ENCODE data around the gene AGPS. TPM values are rescaled to one million over a fixed set of nuclear protein-coding genes. Genes with fewer than 3 reads are reported as not detected.
A peak's percentile ranks its signal among the peaks of the same experiment; 100 is the strongest.
"Not testable (repeated sequence)": the region's sequence is repeated elsewhere in the genome, so short reads cannot be mapped to it uniquely, and the experiment has no call there.

Gene AGPS
- total RNA-seq, 2 donors from 2014 or later: 54.3 to 62.2 TPM

DNA sequence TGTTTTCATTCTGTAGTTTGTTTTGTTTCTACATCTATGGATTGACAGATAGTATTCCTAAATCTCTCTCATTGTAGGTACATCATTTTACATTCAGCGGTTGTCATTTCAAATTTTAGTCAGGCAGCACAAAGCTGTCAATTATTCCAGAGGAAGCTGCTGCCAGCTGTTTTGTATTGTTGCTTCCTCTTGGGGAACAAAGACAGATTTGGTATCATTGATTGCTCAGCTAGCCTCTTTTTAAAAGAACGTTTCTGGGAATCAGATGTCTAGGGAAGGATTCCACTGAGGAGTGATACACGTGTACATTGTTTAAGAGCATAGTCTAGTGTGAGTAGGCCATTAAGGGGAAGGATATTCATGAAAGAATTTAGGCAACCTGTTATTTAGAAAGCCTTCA is 145.8 kb downstream of the AGPS start:
- Mint-ChIP-seq H3K4me3 (no peak overlapping the region), H3K27ac (no peak overlapping the region), H3K9me3 (no peaks in the 10 kb centered on the region), H3K27me3 (no peaks in the 10 kb centered on the region), H3K36me3 (no peaks in the 10 kb centered on the region), H3K4me1 (ENCODE audit: low read depth in 2 of 2) (no peaks in the 10 kb centered on the region)
- DNase-seq (ENCODE audit: low spot score) (no peak), ATAC-seq (no peak)

GRCh38 chr2:177540283-177540682 is 147.7 kb downstream of the AGPS start:
- Mint-ChIP-seq H3K27me3 (no peaks in the 10 kb centered on the region), H3K4me3 (no peak overlapping the region), H3K9me3 (no peaks in the 10 kb centered on the region), H3K36me3 (no peaks in the 10 kb centered on the region), H3K4me1 (ENCODE audit: low read depth in 2 of 2) (no peaks in the 10 kb centered on the region), H3K27ac (no peak overlapping the region)
- no peak for ATAC-seq
- no peak for DNase-seq (ENCODE audit: low spot score)

- Mint-ChIP-seq H3K4me1 (ENCODE audit: low read depth in 2 of 2) (no peaks in the 10 kb centered on the region), H3K27ac (no peak overlapping the region), H3K27me3 (no peaks in the 10 kb centered on the region), H3K9me3 (no peaks in the 10 kb centered on the region), H3K4me3 (no peak overlapping the region), H3K36me3 (no peaks in the 10 kb centered on the region)
- DNase-seq (ENCODE audit: low spot score): no peak
- ATAC-seq: no peak
These were observed 148.9 kb downstream of the AGPS start for GRCh38 chr2:177541258-177541991.

- Mint-ChIP-seq H3K27me3 (no peaks in the 10 kb centered on the region), H3K9me3 (no peaks in the 10 kb centered on the region), H3K4me1 (ENCODE audit: low read depth in 2 of 2) (peaks cover 0 to 3% of the 10 kb centered on the region in 2 donors), H3K4me3 (no peak overlapping the region), H3K27ac (no peak overlapping the region), H3K36me3 (no peaks in the 10 kb centered on the region)
- ATAC-seq: no peak
- DNase-seq (ENCODE audit: low spot score): no peak
These were observed 149.8 kb downstream of the AGPS start for GRCh38 chr2:177542396-177542795.

DNA sequence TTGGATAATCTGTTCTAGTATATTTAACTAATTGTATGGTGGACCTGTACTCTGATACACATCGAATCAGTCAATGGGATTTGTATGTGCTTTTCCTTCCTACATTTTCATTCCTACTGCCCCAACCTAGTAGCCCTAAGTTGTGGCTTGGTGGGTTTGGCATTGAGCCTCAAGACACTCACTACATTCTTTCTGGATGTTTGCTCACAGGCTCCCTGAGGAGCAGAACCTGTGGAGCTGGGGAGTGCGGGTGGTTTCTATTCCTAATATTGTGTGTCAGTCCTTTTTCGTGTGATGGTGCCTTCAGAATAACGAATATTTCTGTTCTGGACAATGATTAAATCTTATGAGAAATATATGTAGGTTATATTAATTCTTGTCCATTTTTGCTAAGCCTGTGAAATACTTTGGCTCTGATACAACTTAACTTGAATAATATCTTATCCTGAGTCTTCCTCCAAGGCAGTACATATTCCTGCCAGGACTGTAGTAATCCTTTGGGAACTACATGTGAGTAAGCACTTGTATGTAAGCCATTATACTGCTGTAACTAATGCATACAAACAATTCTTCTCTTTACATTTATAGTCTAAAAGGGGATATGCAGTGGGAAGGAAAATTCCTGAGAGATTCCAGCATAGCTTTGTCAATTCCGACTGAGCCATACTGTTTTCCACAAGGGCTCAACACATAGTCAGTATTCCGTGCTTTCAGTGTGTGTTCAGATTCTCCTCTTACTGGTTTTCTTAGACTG is 150.6 kb downstream of the AGPS start:
- ATAC-seq (no peak), DNase-seq (ENCODE audit: low spot score) (no peak)
- Mint-ChIP-seq H3K4me1 (ENCODE audit: low read depth in 2 of 2) (peaks cover 0 to 3% of the 10 kb centered on the region in 2 donors), H3K9me3 (no peaks in the 10 kb centered on the region), H3K27ac (no peak overlapping the region), H3K4me3 (no peak overlapping the region), H3K36me3 (no peaks in the 10 kb centered on the region), H3K27me3 (no peaks in the 10 kb centered on the region)

DNA sequence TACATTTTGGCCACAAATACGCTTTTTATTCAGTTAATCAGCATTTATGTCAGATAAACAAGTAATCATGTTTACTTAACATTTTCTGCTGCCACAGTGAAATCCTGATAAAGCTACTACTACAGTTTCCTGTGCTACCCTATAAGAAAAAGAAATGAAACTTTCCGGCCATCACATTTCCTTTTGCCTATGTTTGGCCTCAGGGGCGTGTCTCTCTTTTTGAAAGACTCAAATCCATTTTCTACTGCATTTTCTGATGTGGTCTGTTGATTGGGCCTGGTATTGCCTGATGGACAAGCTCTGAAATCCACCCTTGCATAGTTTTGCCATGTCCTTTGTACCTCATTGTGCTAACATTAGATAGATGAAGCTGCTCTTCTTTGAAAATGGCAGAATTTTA is 152.6 kb downstream of the AGPS start:
- Mint-ChIP-seq H3K36me3 (no peaks in the 10 kb centered on the region), H3K27me3 (no peaks in the 10 kb centered on the region), H3K27ac (no peak overlapping the region), H3K9me3 (no peaks in the 10 kb centered on the region), H3K4me3 (no peak overlapping the region), H3K4me1 (ENCODE audit: low read depth in 2 of 2) (peaks cover 0 to 3% of the 10 kb centered on the region in 2 donors)
- ATAC-seq (no peak), DNase-seq (ENCODE audit: low spot score) (no peak)

DNA sequence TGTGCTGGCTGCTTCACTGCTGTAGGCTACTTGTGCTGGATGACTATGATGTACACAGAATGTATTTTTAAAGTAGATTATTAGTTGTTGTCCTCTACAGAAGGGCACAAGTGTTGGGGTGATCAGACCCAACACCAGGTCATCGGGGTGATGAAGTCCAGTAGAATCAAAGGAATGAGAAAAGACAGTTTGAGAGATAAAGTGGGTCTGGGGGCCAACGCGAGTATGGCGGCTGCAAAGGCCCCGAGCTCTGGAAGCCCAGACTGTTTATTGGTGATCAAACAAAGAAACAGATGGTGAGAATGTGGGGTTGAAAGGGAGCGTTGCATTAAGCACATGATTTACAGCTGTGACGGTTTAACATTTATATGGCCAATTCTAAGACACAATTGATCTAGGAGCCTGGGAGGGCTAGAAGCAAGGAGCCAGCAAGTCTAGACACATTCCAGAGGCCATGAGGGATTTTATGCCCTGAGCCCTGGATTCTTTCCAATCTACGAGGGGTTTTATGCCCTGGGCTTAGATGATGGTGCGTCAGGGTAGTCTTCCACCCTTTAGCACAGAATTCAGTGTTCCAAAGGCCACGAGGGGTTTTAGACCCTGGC is 153.5 kb downstream of the AGPS start:
- H3K4me3 Mint-ChIP-seq: no peak overlapping the region
- ATAC-seq (no peak), DNase-seq (ENCODE audit: low spot score) (no peak)
- H3K27ac Mint-ChIP-seq: no peak overlapping the region
- no peaks in the 10 kb centered on the region for H3K9me3 Mint-ChIP-seq
- no peaks in the 10 kb centered on the region for H3K36me3 Mint-ChIP-seq
- H3K27me3 Mint-ChIP-seq: no peaks in the 10 kb centered on the region
- peaks cover 0 to 3% of the 10 kb centered on the region in 2 donors for H3K4me1 Mint-ChIP-seq (ENCODE audit: low read depth in 2 of 2)

- peaks cover 0 to 3% of the 10 kb centered on the region in 2 donors for H3K4me1 Mint-ChIP-seq (ENCODE audit: low read depth in 2 of 2)
- DNase-seq (ENCODE audit: low spot score) (no peak), ATAC-seq (peak in 1 of 2 donors; percentile 79)
- no peak overlapping the region for H3K27ac Mint-ChIP-seq
- H3K36me3 Mint-ChIP-seq: no peaks in the 10 kb centered on the region
- no peaks in the 10 kb centered on the region for H3K9me3 Mint-ChIP-seq
- H3K4me3 Mint-ChIP-seq: no peak overlapping the region
- H3K27me3 Mint-ChIP-seq: no peaks in the 10 kb centered on the region
These were observed 154.5 kb downstream of the AGPS start for GRCh38 chr2:177547122-177547521.

- H3K9me3 Mint-ChIP-seq: no peaks in the 10 kb centered on the region
- H3K27me3 Mint-ChIP-seq: no peaks in the 10 kb centered on the region
- no peak for ATAC-seq
- no peak for DNase-seq (ENCODE audit: low spot score)
- H3K4me3 Mint-ChIP-seq: no peak overlapping the region
- H3K36me3 Mint-ChIP-seq: no peaks in the 10 kb centered on the region
- H3K4me1 Mint-ChIP-seq (ENCODE audit: low read depth in 2 of 2): peaks cover 0 to 6% of the 10 kb centered on the region in 2 donors
- H3K27ac Mint-ChIP-seq: no peak overlapping the region
These were observed 155.2 kb downstream of the AGPS start for GRCh38 chr2:177547772-177548171.

- DNase-seq (ENCODE audit: low spot score) (no peak), ATAC-seq (no peak)
- Mint-ChIP-seq H3K27me3 (no peaks in the 10 kb centered on the region), H3K9me3 (no peaks in the 10 kb centered on the region), H3K27ac (no peak overlapping the region), H3K4me3 (no peak overlapping the region), H3K36me3 (peaks cover 4% of the 10 kb centered on the region), H3K4me1 (ENCODE audit: low read depth in 2 of 2) (peaks cover 8 to 13% of the 10 kb centered on the region in 2 donors)
These were observed 156.1 kb downstream of the AGPS start for GRCh38 chr2:177548636-177549035.

DNA sequence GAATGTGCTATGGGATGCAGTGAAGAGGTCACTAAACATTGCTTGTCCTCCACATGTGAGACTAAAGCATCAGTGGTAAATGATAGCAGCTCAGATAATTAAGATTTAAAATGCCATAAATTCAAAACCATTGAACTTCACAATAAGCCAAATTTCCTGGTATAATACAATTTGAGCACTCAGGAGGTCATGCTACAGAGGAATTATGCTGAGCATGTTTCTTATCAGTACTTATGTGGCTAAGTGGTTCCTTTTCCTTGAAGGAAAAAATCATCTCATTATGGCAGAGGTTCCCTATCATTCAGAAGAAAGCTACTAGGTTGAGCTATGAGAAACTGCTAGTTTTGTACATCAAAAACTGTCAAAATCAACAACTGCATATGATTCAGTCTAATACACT is 156.6 kb downstream of the AGPS start:
- Mint-ChIP-seq H3K27ac (peak overlapping the region in 1 of 2 donors; percentile 13), H3K4me3 (no peak overlapping the region)

DNA sequence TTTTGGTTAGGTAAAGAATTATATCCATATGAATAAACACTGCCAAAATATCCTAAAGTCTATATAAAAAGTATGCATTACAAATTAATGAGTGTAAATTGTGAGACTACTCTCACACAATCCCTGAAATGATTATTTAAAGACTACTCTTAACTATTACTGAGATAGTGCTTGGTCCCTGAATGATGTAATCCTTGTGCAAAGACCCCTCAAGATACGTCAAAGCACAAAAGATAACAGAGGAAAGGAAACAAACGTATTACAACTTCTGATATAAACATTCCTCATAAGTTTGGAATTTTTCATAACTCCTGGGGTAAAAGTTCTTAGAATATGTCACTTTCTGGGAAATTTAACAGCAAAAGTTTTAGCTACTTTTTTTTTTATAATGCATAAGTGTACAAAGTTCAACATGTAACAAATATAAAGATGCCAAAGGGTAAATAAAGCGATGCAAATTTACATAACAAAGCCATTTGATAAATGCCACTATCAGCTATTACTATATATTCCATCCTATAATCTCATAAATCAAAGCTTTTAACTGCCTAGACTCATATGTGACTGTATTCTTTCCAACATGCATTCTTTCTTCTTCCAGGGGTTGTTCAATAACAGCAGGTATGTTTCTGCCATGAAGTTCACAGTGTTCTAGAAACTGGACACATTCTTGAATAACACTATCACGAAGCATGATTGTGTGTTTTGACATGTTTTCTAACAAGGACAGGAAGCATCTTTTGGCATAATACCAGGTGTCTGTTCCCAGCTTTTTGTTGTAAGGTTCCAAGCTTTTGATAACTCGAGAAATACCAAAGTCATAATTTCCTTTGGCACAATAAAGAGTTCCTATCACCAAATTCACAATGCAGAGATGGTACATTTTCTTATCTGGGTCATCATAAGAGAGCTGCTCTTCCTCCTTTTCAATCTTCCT is 158.0 kb downstream of the AGPS start:
- Mint-ChIP-seq H3K27me3 (no peaks in the 10 kb centered on the region), H3K4me1 (ENCODE audit: low read depth in 2 of 2) (peaks cover 10 to 15% of the 10 kb centered on the region in 2 donors), H3K4me3 (no peak overlapping the region), H3K9me3 (no peaks in the 10 kb centered on the region), H3K27ac (no peak overlapping the region), H3K36me3 (peaks cover 4% of the 10 kb centered on the region)
- ATAC-seq (no peak), DNase-seq (ENCODE audit: low spot score) (no peak)

More for the DNA sequence above, 156.6 kb downstream of the AGPS start:
- DNase-seq (ENCODE audit: low spot score) (no peak), ATAC-seq (no peak)
- Mint-ChIP-seq H3K4me1 (ENCODE audit: low read depth in 2 of 2) (peaks cover 10 to 15% of the 10 kb centered on the region in 2 donors), H3K9me3 (no peaks in the 10 kb centered on the region), H3K27me3 (no peaks in the 10 kb centered on the region), H3K36me3 (peaks cover 4% of the 10 kb centered on the region)

GRCh38 chr2:177551360-177551759 is 158.8 kb downstream of the AGPS start:
- H3K27ac Mint-ChIP-seq; H3K36me3 Mint-ChIP-seq; DNase-seq (ENCODE audit: low spot score); H3K4me3 Mint-ChIP-seq; H3K9me3 Mint-ChIP-seq; H3K27me3 Mint-ChIP-seq; ATAC-seq: not testable (repeated sequence)
- peaks cover 10 to 15% of the 10 kb centered on the region in 2 donors for H3K4me1 Mint-ChIP-seq (ENCODE audit: low read depth in 2 of 2)

Measured in natural killer cell treated with Interleukin-12 subunit alpha and Interleukin-12 subunit beta and Interleukin-15 and Interleukin-18, amount 100 ng/mL, for 72 hours (primary cell).